D721Med (cell line): ENCODE results near the gene FCN2.

Source experiments
- DNase-seq: peaks from one replicate; pipeline ENCODE4 v3.0.0; 2011; ENCODE audit warnings: low spot score; ENCODE audit not compliant: insufficient read length
- FAIRE-seq: peaks from 2 replicates; lab custom pipeline; 2011; peaks lifted over from hg19 to GRCh38; lab: Jason Lieb, UNC
- TF ChIP-seq, protein P1 (sequence below): IDR thresholded peaks from 2 replicates; pipeline ENCODE4 v1.5.1; 2012; ENCODE audit warnings: mild to moderate bottlenecking, control low read depth; ENCODE audit not compliant: insufficient read depth; ENCODE audit errors: missing control alignments

The FCN2 gene

DNA sequence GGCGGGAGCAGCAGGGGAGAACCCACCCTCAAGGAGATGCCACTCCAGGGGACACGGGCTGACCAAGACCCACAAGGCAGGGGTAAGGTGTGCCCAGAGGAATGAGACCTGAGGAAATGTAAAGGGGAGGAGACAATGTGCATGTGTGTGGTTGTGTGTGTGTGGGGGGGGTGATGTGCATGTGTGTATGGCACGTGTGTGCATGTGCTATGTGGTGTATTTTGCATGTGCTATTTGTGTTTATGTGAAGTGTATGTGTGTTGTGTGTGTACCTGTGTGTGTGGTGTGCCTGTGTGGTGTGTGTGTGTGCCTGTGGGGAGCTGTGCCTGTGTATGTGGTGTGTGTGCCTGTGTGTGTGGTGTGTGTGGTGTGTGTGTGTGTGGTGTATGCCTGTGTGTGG is 33.5 kb upstream of the FCN2 start:
- TF ChIP-seq, protein P1, sequence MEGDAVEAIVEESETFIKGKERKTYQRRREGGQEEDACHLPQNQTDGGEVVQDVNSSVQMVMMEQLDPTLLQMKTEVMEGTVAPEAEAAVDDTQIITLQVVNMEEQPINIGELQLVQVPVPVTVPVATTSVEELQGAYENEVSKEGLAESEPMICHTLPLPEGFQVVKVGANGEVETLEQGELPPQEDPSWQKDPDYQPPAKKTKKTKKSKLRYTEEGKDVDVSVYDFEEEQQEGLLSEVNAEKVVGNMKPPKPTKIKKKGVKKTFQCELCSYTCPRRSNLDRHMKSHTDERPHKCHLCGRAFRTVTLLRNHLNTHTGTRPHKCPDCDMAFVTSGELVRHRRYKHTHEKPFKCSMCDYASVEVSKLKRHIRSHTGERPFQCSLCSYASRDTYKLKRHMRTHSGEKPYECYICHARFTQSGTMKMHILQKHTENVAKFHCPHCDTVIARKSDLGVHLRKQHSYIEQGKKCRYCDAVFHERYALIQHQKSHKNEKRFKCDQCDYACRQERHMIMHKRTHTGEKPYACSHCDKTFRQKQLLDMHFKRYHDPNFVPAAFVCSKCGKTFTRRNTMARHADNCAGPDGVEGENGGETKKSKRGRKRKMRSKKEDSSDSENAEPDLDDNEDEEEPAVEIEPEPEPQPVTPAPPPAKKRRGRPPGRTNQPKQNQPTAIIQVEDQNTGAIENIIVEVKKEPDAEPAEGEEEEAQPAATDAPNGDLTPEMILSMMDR = no peak
- DNase-seq (no peak), FAIRE-seq (no peak)

DNA sequence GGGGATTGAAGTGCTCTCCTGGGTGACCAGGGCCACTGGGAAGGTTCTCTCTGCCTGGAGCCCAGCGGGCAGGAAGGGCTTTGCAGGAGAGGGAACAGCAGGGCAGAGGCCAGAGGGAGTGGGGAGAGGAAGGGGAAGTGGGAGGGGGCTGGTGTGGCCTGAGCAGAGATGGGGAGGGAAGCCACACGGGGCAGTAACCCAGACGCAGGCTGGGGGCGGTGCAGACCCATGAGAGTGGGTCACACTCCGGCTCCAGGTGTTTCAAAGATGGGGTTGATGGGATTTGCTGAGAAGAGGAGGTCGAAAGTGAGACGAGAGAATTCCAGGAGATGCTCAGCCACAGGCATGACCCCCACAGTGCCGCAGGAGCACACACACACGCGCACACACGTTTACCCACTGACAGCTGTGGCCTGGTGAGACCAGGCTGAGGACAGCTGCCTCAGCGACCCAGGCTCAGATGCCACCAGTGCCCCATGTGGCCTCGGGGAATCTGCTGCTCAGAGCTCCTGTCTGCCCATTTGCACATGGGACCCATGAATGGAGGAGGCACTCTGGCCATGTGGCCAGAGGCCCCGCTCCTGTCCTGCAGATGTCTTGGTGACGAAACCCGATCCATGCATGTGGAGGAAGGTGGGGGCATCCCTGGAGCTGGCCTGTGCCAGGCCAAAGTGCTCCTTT is 32.7 kb upstream of the FCN2 start:
- FAIRE-seq (no peak), DNase-seq (no peak)
- TF ChIP-seq, protein P1 = no peak

DNA sequence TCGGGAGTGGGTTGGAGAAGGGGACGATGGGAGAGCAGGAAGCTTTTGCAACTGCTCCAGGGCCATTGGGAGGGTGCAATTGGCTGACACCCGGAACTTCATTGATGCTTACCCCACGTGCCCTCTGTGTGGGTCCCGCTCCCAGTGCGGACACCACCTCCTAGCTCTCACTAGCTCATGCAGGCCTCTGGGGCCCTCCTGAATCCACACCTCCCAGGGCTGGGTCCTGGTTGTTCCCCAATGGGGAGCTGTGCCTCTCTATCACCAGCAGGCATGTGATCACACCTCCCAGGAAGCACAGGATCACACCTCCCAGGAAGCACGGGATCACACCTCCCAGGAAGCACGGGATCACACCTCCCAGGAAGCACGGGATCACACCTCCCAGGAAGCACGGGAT is 32.1 kb upstream of the FCN2 start:
- no peak for DNase-seq
- TF ChIP-seq, protein P1 = no peak
- FAIRE-seq = no peak

DNA sequence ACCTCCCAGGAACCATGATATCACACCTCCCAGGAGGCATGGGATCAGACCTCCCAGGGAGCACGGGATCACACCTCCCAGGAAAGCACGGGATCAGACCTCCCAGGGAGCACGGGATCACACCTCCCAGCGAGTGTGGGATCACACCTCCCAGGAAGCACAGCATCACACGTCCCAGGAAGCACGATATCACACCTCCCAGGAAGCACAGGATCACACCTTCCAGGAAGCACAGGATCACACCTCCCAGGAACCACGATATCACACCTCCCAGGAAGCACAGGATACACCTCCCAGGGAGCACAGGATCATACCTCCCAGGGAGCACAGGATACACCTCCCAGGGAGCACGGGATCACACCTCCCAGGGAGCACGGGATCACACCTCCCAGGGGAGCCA is 30.0 kb upstream of the FCN2 start:
- DNase-seq (no peak), FAIRE-seq (no peak)
- TF ChIP-seq, protein P1 = no peak

DNA sequence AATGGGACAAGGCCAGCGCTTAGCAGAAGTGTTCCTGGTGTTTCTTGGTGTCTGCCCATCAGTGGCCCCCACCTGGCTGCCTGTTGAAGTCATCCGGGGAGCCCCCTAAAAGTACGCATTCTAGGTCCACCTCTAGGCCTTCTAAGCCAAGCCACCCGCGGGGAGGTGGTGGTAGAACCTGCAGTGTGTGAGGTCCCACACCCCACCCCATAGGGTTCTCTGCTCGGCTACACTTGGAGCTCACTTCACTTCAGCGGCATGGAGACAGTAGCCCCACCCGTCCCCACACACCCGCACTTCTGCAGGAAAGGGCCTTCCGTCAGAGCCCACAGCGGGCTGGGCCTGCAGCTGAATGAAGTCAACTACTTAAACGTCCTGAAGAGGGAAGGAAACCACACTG is 29.6 kb upstream of the FCN2 start:
- TF ChIP-seq, protein P1 = no peak
- DNase-seq = no peak
- no peak for FAIRE-seq

DNA sequence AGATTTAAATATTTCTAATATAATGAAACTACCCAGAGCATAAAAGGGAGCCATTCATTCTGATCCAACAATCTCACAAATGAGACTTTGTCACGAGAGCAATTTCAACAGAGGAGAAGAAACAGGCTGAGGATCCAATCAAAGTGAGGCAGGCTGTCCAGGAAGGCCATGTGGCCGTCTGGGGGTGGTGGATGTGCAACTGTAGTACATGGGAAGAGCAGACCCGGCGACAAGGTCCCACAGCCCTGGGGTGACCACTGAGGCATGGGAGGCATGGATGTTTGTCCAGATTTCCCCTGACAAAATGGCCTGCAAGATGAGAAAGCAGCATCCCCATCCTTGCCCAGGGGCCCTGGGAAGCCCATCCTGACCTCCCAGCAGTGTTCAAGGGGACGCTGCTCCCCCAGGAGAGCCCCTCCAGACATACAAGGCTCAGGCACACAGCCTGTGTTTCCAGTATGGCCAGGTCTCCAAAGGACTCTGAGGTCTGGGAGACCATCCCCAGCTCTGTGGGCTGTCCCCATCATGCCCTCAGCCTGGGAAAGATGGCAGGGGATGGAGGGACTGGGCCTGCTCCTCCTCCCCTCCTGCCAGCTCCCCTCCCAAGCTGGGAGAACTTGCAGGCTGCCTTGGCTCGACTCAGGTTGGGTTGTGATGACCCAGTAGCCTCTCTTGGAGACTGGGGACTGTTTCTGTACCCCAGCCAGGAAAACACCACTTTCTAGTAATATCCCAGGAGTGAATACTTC is 27.5 kb upstream of the FCN2 start:
- TF ChIP-seq, protein P1 = no peak
- no peak for FAIRE-seq
- no peak for DNase-seq

DNA sequence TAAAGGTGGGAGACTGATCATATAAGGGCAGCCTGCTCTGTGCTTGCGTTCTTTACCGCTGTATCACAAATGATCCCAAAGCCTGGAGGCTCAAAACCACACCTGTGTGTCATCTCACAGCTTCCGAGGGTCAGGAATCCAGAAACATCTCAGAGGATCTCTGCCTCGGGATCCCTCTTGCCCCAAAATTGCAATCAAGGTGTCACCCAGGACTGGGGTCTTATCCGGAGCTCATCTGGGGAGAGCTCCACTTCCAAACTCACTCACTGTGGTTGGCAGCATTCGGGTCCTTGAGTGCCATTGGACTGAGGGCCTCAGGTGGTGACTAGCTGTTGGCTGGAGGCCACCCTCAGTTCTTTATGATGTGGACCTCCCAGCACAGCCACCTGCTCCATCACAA is 26.7 kb upstream of the FCN2 start:
- FAIRE-seq (no peak), DNase-seq (no peak)
- TF ChIP-seq, protein P1 = no peak
